Cardiac fibroblast (primary cell): Measurements from ENCODE around the gene PTGES.
"Not testable (repeated sequence)": the region's sequence is repeated elsewhere in the genome, so short reads cannot be mapped to it uniquely, and the experiment has no call there.

Experiments used
- DNase-seq, 2 donors: peaks; one replicate each; pipeline versions ENCODE4 v3.0.0 to v3.0.0-alpha.2; 2010; ENCODE audit warnings: low read depth in 2 of 2
- H3K4me3 ChIP-seq, 2 donors: replicated peaks in 1 of 2; 1 replicate in 1 of 2; 2 replicates in 1 of 2; pipeline ENCODE4 v1.5.1; 2011; ENCODE audit warnings: low read depth in 2 of 2, low read length in 2 of 2, mild to moderate bottlenecking in 2 of 2, moderate library complexity in 1 of 2
- TF ChIP-seq, protein P1 (sequence below): IDR thresholded peaks from one replicate; pipeline ENCODE4 v1.5.1; 2011; ENCODE audit warnings: low read depth, mild to moderate bottlenecking, low read length, inconsistent platforms

The PTGES gene

GRCh38 chr9:129776938-129777768 is 24.3 kb upstream of the PTGES start:
- TF ChIP-seq, protein P1, sequence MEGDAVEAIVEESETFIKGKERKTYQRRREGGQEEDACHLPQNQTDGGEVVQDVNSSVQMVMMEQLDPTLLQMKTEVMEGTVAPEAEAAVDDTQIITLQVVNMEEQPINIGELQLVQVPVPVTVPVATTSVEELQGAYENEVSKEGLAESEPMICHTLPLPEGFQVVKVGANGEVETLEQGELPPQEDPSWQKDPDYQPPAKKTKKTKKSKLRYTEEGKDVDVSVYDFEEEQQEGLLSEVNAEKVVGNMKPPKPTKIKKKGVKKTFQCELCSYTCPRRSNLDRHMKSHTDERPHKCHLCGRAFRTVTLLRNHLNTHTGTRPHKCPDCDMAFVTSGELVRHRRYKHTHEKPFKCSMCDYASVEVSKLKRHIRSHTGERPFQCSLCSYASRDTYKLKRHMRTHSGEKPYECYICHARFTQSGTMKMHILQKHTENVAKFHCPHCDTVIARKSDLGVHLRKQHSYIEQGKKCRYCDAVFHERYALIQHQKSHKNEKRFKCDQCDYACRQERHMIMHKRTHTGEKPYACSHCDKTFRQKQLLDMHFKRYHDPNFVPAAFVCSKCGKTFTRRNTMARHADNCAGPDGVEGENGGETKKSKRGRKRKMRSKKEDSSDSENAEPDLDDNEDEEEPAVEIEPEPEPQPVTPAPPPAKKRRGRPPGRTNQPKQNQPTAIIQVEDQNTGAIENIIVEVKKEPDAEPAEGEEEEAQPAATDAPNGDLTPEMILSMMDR, result no peak
- H3K4me3 ChIP-seq, result peak overlapping the region in 1 of 2 donors; percentile 11
- DNase-seq, result peak; percentile 99

- peak overlapping the region in 1 of 2 donors; percentile 11 for H3K4me3 ChIP-seq
- peak; percentile 60 to 64 for DNase-seq
These were observed 23.7 kb upstream of the PTGES start for GRCh38 chr9:129776566-129776937.

DNA sequence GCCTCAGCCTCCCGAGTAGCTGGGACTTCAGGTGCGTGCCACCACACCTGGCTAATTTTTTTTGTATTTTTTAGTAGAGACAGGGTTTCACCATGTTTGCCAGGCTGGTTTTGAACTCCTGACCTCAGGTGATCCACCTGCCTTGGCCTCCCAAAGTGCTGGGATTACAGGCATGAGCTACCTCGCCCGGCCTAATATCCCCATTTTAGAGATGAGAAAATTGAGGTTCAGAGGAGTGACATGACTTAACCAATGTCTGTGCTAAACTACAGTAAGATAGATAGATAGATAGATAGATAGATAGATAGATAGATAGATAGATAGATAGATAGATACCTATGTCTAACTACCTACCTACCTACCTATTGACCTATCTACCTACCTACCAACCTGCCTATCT is 23.3 kb upstream of the PTGES start:
- not testable (repeated sequence) for H3K4me3 ChIP-seq, DNase-seq

More at GRCh38 chr9:129776566-129776937, 23.7 kb upstream of the PTGES start:
- TF ChIP-seq, protein P1, result no peak

DNA sequence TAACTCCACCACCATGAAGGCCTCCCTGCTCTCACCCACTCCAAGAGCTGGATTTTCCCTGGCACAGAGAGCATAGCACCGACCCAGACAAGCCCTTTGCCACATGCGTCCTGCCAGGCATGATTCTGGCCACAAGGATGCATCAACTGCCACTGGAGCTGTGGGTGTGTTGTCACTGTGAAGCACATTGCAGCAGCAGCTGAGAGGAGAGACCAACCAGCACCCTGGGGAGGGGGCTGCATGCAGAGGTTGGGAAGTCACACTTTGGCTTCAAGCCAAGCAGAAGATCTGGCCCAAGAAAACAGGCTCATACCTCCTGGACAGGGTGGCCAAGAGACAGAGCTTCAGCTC is 22.6 kb upstream of the PTGES start:
- TF ChIP-seq, protein P1, result no peak
- DNase-seq, result no peak
- no peak overlapping the region for H3K4me3 ChIP-seq

GRCh38 chr9:129774791-129775447 is 22.1 kb upstream of the PTGES start:
- DNase-seq, result no peak
- no peak overlapping the region for H3K4me3 ChIP-seq
- TF ChIP-seq, protein P1, result no peak

GRCh38 chr9:129773262-129774048 is 20.6 kb upstream of the PTGES start:
- DNase-seq, result peak; percentile 77 to 83

More at GRCh38 chr9:129773262-129774048, 20.6 kb upstream of the PTGES start:
- H3K4me3 ChIP-seq, result no peak overlapping the region
- TF ChIP-seq, protein P1, result no peak
